Pulmonary artery endothelial cell (primary cell): Measurements from ENCODE around the gene ZNF469. TPM values are rescaled to one million over a fixed set of nuclear protein-coding genes. Genes with fewer than 3 reads are reported as not detected.
"Not testable (repeated sequence)": the region's sequence is repeated elsewhere in the genome, so short reads cannot be mapped to it uniquely, and the experiment has no call there.

Source experiments
- DNase-seq: peaks from one replicate; pipeline ENCODE4 v3.0.0-alpha.2; 2011; ENCODE audit warnings: low read depth, low spot score
- total RNA-seq: library from RNA; depleted of rRNA; stranded (reverse); fragments of >200 nt; gene quantifications from 2 replicates; pipeline ENCODE4 v1.2.3, GENCODE V29; 2014

The ZNF469 gene
- total RNA-seq, 1 donor from 2014 or later: 1.3 TPM

- DNase-seq: no peak
Observed at GRCh38 chr16:88358023-88358420, 24.7 kb upstream of the ZNF469 start.

DNA sequence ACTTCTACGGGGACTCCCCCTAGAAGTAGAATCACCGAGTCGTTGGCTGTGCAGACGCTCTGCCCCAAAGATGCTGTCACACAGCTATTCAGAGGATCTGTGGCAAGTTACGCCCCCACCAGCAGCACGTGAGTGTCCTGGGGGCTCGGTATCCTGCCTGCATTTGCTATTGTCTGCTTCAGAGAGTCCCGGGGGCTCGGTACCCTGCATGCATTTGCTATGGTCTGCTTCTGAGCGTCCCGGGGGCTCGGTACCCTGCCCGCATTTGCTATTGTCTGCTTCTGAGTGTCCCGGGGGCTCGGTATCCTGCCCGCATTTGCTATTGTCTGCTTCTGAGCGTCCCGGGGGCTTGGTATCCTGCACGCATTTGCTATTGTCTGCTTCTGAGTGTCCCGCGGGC is 23.8 kb upstream of the ZNF469 start:
- no peak for DNase-seq

DNA sequence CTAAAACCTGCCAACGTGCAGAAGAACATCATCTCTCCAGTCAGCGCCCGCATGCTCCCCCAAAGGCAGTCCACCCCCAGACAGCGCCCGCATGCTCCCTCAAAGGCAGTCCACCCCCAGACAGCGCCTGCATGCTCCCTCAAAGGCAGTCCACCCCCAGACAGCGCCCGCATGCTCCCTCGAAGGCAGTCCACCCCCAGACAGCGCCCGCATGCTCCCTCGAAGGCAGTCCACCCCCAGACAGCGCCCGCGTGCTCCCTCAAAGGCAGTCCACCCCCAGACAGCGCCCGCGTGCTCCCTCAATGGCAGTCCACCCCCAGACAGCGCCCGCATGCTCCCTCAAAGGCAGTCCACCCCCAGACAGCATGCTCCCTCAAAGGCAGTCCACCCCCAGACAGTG is 22.4 kb upstream of the ZNF469 start:
- not testable (repeated sequence) for DNase-seq

- no peak for DNase-seq
Observed at GRCh38 chr16:88360999-88361398, 21.8 kb upstream of the ZNF469 start.

- no peak for DNase-seq
Observed at GRCh38 chr16:88361775-88362174, 21.0 kb upstream of the ZNF469 start.

DNA sequence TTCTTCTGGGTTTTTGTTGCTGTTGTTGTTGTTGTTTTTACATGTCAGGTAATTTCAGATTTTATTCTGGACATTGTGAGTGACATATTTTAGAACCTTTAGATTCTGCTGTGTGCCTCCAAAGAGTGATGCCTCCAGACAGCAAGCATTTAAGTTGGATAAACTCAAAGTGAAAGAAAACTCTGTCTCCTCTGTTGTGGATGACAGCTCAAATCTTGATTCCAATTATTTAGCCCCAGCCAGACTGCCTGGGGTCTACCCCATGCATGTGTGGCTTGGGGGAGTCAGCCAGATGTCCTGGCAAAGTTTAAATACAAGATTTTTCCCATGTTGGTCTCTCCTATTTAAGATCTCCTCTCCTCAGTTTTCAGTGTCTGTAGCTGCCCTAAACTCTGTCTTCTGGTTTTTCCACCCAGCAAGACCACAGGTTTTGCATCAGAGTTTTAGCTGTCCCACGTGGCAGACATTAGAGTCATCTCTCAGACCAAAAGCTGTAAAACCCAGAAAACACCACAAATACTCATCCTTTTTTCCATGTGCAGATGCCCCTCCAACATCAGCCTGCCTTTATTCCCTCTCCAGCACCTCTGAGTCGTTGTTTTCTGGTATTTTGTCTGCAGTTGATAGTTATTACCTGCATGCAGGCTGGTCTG is 19.4 kb upstream of the ZNF469 start:
- DNase-seq: no peak

DNA sequence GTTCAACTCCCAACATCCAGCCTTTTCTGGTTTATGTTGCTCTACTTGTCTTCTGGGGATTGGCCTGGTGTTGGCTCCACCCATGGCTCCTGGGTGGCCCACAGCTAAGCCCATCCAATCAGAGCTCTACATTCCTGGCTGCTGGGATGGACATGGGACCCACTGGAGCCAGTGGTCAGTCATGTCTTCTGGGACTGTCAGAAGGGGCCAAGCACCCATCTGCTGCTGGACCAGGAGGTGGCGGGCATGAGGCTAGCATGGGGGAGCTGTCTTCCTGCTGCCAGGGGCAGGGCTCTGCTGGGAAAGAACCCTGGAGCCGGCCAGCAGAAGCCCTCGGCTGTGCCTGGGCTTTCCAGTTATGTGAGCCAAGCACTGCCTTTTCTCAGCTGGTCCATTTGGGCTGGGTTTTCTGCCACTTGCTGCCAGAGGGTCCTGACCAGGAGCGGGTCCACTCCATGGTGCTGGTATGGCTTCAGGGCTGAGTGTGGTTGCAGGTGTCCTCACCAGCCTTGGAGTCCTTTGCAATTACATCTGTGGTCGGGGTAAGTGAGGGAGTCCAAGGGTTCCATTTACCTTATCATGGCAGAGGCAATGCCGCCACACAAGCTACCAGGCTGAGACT is 17.4 kb upstream of the ZNF469 start:
- DNase-seq: no peak

- no peak for DNase-seq
Observed at GRCh38 chr16:88366032-88366703, 16.6 kb upstream of the ZNF469 start.

DNA sequence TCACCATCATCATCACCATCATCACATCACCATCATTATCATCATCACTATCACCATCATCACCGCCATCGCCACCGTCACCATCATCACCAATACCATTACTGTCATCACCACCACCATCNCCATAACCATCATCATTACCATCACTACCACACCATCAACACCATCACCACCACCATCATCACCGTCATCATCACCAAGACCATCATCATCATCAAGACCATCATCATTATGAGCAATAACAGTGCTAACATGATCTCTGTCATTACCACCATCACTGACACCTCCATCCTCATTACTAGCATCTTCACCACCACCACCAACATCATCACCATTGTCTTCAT is 16.1 kb upstream of the ZNF469 start:
- DNase-seq: no peak

- no peak for DNase-seq
Observed at GRCh38 chr16:88367560-88367959, 15.2 kb upstream of the ZNF469 start.

GRCh38 chr16:88368036-88368435 is 14.7 kb upstream of the ZNF469 start:
- no peak for DNase-seq

DNA sequence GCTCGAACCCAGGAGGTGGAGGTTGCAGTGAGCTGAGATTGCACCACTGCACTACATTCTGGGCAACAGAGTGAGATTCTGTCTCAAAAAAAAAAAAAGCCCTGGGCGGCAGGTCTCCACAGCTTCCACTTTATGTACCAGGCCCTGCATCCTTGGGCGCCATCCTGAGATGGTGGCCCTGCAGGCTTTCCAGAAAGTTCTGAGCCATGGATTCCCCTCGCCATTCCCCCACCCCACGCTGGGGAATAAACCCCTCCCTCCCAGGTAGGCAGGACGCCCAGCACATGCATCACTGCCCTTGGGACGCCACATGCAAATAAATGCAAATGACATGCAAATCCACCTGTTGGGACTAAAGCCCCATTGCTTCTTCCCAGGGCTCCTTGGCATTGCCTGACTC is 13.8 kb upstream of the ZNF469 start:
- no peak for DNase-seq

DNA sequence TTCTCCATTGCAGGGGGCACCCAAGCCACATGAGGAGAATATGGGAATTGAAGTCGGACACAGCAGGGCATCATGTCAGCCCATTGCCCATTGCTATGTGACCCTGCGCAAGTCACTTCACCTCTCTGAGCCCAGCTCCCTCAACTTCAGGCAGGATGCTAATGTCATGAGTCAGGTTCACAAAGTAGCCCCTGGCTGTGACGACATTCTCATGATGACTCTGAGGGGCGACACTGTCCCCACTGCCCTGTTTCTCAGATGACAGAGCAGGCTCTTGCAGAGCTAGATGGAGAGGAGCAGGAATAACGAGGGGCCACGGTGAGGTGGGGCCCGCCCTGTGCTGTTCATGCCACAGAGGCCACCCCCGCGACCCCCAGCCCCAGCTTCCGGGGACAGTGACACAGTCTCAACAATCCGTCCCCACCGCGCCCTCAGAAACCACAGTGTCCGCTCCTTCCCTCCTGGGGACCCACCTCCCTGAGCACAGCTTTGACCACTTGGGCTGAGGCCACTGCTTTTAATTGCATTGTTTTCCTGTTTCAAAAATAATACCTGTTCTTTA is 13.2 kb upstream of the ZNF469 start:
- DNase-seq: no peak

GRCh38 chr16:88370365-88370764 is 12.4 kb upstream of the ZNF469 start:
- DNase-seq: no peak

GRCh38 chr16:88372522-88372921 is 10.2 kb upstream of the ZNF469 start:
- DNase-seq: no peak

DNA sequence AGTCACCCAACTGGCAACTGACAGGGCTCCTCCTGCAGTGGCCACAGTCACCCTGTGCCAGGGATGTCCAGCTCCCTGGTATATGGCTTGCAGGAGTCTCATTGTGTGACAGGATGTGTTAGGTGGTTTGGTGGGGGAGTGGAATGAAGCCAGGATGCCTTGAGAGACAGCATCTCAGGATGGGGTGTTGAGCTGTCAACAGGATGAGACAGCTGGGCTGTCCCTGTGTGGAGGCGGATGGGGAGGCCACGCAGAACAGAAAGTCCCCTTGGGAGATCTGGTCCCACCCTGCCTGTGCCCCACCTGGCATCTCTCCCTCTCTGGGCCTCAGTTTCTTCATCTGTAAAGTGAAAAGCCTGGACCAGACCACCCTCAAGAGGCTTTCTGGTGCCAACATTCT is 9.5 kb upstream of the ZNF469 start:
- DNase-seq: no peak

- no peak for DNase-seq
Observed at GRCh38 chr16:88373927-88374492, 8.7 kb upstream of the ZNF469 start.

- no peak for DNase-seq
Observed at GRCh38 chr16:88374736-88375135, 8.0 kb upstream of the ZNF469 start.

- no peak for DNase-seq
Observed at GRCh38 chr16:88375236-88375975, 7.4 kb upstream of the ZNF469 start.

GRCh38 chr16:88375996-88376834 is 6.5 kb upstream of the ZNF469 start:
- DNase-seq: no peak
